ENCODE results near the gene MRTFA.
A peak's percentile ranks its signal among the peaks of the same experiment; 100 is the strongest.

The MRTFA gene

DNA sequence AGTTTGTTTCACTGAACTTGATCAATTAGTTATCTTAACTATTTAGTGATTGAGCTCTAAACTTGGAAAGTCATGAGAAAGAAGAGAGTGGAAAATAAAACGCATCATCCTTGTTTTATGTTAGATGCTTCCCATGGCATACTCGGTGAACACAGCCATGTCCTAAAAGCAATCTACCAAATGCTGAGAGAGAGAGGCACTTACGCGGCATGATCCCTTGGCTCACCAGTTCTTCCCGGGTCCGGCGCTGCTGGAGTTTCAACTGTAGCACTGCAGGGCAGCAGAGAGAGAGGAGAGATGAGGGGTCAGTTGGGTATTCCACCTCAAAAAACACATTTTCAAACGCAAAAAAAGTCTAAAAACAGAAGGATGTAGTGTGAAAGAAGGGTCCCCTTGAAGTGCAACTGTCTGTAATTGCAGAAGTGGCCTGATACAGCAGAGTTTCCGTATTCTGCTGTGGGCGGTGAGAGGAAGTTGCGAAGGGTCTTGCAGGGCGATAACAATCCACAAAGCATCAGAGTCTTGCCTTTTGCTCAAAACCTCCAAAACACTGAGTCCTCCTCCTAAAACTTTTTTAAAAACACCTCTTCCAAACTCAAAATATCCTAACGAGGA, 173.4 kb downstream of the MRTFA start:
- DNase-seq (ENCODE audit: low spot score), result peak; percentile 66

DNA sequence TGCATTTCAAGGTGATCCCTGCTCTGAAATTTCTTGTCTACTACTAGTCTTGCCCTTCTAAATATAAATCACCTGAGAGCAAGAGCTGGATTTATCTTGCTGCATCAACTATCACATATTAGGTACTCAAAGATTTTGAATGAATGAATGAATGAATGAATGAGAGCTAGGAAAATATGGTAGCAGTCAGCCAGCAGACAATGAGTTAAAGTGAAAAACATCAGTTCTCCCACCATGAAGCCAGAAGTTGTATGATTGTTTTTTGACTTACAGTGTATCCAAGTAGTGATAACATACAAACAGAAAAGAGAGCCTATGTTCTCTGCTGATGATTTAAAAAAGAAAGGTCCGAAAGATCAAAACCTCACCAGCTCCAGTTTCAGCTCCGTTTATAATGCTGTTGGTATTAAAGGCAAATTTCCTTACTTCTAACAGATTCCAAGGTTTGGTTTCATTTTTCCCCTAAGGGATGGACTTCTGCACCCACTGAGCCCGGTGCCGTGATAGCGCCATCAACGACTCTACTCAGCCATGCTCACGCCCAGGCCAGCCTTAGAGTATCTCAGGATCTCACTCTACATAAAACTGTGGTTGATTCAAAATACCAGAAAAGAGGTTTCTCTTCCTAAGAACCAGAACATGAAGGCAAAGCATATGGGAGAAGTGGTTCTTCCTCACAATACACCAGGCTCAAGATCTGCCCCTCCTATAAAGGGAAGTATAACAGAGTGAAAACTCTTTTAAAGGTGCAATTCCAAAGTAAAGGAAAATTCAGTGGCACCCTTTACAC, 174.1 kb downstream of the MRTFA start:
- peak; percentile 42 for DNase-seq (ENCODE audit: low spot score)

DNA sequence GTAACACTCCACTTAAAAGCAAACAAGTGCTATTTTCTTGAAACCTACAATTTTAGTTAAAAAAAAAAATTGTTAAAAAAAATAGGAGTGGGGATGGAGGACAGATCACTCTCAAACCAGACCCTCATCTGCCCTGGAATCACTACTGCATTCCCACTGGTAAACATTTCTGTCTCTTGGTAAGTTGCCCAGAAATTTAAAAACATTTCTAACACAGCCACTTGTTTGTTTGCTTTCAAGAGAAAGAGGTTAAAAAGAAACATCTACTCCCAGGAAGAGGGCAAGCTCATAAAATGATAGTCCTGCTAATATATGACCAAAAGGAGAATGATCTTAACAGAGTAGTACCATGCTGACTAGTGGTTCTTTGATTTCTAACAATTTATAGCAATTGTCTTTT, 182.8 kb downstream of the MRTFA start:
- no peak for DNase-seq (ENCODE audit: low spot score)

DNA sequence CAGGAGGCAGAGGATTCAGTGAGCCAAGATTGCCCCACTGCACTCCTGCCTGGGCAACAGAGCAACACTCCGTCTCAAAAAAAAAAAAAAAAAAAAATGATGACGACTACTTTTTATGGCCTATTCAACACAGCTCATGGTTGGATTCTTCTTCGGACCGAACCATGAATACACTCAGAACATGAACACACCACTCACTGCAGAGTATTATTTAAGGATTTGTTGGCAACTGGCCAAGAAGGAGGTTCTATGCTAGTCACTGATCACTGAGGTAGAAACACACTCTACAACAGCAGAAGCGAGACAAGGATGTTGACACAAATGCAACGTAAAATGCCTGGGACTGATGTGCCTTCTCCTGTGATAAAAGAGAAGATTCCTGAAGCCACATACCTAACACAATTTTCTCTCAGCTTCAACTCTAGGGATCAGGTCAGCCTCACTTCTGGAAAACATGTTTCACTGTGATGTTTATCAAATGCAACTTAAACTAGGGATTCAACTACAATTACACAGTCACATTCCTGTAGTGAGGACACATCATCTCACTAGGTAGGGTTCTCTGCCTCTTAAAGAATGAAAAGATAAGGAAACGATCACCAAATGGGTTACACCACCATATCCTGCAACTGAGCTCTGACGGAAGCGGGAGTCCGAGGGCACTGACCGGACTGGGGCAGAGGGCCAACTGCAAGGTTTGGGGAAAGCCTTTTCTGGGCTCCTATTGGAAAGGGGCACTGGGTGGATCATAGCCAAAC, 183.6 kb downstream of the MRTFA start:
- DNase-seq (ENCODE audit: low spot score), result no peak

DNA sequence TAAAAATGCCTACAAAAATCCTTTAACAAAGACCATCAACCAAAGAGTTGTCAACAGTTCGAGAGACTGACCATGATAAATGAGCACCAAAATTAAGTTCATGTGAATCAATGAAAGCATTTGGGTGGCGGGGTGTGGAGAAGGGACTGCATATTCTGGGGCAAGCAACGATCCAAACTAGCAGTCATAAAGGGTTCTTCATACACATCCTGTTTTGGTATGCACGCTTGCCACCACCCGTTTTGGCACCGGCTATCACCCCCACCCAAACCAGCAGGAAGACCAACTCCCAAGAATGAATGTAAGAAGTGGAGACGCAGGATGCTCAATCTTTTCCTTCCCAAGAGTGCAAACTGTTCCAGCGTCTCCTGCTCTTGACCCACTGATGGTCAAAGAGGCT, 185.3 kb downstream of the MRTFA start:
- no peak for DNase-seq (ENCODE audit: low spot score)

DNA sequence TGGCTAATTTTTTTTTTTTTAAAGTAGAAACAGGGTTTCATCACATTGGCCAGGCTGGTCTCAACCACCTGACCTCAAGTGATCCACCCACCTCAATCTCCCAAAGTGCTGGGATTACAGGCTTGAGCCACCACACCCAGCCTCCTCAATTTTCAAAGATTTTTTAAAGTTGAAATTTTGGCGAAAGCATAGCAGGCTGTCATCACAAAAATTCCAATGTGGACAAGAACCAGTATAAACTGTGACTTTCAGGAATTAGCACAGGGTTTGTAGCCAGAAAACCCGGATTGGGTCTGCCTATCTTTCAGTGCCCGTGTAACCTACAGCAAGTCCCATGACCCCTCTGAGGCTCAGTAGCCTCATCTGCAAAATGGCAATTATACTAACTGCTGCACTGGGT, 185.9 kb downstream of the MRTFA start:
- DNase-seq (ENCODE audit: low spot score), result no peak

DNA sequence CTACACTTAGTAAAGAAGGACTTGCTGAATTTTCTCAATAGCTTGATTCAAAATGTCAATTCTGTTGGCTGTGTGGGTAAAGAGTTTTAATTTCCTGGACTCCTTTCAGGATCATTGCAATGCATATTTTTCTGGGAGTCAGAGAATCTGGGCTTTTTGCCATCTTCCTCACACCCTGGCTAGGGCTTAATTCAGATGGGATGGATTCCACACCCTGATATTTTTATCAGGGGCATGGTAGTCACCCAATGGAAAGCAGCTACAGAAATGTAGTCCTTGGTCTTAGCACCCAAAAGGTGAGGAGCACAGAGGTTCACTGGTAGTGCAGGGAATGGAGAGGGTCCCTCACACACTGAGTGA, 186.9 kb downstream of the MRTFA start:
- no peak for DNase-seq (ENCODE audit: low spot score)

DNA sequence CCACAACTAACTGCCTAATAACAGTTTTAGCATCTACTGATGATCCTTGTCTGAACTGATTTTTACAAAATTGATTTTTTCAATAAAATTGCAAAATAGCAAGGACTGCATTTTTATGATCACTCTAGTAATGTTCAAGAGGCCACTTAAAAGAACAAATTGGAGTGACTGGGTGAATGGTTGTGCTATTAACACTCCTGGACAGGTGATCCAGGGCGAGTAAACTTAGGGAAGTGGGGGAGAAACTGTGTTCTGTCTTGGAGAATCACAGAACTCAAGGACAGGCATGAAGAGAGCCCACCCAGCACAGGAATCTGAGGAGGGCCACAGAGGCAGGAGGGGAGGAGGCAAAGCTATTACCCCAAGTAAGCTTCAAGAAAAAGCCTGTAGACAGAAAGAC, 190.3 kb downstream of the MRTFA start:
- DNase-seq (ENCODE audit: low spot score), result no peak

DNA sequence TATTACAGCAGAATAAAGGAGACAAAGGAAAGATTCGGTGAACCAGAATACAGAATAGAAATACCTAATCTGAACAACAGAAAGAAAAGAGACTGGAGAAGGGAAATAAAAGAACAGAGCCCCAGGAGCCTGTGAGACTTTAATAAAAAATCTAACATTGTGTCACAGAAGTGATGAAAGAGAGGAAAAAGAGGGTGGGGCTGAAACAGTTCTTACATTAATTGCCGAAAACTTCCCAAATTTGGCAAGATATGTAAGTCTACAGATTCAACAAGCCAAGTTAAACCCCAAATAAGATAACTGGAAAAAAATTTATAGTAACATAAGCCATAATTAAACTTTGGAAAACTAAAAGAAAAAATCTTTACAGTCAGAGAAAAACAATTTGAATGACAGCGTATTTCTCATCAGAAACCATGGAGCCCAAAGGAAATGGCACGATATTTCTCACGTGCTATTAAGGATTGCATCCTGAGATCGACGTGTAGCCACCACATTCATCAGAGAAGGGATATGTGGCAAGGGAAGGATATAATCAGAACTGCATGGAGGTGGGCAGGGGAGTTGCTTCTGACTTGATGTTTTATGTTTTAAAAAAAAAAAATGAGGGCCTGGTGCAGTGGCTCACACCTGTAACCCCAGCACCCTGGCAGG, 192.2 kb downstream of the MRTFA start:
- DNase-seq (ENCODE audit: low spot score), result no peak

DNA sequence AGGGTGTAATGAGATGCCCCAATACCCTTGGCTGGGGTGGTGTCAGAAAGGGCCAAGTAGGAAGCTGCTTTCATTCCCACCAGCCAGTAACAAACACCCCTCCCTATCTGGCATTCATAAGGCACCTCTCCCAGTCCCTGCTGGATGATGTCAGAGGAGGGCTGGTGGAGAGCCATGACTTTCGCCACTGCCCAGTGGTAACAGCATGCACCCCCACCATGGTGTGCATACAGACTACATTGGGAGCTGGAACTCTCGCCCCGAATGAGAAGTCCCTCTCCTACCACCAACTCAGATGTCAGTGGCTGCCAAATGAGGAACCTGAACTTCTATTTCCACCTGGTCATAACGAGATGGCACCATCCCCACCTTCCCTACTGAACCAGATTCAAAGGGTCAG, 192.8 kb downstream of the MRTFA start:
- no peak for DNase-seq (ENCODE audit: low spot score)

DNA sequence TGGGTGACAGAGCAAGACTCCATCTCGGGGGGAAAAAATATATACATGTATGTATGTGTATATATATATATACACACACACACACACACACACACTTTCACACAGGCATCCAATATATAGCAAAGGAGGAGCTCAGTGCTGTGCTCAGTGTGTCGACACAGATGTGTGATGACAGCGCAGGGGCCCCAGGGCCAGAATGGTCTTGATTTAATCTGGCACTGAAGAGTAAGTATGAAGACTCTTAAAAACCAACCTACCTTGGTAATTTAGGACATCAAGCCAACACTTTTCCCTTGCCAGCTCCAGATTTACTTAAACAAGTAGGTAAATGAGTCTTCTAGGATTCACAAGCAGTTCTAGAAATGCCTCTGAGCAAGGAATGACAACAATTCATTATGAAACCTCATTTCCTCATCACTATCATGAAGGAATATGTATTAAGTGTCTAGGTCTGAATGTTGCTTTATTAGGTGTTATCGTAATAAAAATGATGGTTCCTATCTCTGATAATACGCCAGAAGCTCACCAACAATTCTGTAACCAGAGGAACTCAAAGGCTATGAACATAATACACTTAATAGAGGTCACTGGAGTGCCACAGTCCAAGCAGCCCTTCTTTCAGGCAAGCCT, 194.6 kb downstream of the MRTFA start:
- no peak for DNase-seq (ENCODE audit: low spot score)

DNA sequence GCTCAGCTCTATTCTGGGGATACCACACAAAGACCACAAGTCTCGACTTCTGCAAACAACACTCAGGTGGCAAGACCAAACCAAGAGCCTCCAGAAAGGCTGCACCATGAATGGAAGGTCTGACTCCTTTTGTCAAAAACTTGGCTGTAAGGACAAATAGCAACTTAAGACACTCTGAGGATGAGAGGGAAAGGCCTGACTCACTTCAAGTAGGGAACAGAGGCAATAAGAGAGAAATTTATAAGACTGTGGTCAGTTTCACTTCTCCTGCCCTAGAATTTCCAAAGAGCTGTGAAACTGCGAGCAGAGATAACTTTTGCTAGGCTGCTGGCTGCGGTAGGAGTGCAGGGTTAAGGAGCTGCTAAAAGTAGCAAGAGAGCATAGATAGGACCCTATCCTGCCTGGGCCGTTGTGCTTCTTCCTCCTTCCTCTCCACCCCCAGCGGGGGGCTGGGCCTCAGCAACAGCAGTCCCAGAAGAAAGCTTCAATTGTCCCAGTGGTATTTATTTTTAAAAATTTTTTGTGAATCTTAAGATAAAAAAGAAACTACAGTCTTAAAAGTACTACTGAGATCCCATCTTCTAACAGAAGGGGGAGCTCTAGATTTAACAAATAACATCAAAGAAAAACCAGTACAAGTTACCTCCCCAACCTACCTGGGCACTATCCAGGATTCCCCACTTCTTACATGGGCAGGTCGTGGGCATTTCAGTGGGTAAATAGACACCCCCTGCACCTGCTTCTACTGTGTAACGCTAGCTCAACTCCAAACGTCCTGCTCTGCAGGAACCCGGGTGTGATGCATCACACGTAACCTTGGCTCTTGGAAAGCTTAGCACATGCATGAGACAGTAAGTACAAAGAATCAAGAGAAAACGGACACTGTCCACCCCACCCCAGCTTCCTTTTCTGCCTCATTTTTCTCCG, 199.8 kb downstream of the MRTFA start:
- DNase-seq (ENCODE audit: low spot score), result peak; percentile 87

DNA sequence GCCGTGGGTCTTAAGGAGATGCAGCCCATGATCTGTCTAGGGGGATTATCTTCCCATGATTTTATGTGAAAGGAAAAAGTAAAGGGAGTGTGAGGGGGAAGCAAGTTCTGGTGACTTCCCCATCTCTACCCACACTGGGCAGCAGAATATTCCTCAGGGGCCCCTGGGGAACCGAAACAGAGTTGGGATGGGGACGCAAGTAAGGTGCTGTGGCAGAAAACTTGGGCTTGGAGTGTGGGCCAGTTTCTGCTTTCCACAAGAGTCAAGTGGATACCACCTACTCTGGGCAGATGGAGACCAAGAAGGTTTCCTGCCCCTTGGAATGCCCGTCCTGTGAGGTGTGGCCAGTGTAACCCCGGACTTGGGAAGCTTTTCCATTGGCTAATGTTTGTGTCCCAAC, 201.8 kb downstream of the MRTFA start:
- DNase-seq (ENCODE audit: low spot score), result no peak

DNA sequence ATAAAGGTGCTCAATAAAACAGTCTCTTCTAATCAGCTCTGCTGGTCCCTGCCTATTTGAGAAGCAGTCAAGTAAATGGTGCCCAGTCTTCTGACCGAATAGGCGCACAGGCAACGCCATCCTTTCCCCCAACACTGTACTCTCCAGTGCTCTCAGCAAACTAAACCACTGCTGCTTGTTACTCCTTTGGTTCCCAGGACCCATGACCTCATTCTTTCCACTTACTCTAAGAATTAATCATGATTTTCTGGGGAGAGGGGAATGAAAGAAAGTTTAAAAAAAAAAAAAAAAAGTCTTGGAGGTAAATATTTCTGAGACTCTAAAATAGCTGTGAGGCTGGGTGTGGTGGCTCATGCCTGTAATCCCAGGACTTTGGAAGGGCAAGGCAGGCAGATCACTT, 202.4 kb downstream of the MRTFA start:
- no peak for DNase-seq (ENCODE audit: low spot score)

DNA sequence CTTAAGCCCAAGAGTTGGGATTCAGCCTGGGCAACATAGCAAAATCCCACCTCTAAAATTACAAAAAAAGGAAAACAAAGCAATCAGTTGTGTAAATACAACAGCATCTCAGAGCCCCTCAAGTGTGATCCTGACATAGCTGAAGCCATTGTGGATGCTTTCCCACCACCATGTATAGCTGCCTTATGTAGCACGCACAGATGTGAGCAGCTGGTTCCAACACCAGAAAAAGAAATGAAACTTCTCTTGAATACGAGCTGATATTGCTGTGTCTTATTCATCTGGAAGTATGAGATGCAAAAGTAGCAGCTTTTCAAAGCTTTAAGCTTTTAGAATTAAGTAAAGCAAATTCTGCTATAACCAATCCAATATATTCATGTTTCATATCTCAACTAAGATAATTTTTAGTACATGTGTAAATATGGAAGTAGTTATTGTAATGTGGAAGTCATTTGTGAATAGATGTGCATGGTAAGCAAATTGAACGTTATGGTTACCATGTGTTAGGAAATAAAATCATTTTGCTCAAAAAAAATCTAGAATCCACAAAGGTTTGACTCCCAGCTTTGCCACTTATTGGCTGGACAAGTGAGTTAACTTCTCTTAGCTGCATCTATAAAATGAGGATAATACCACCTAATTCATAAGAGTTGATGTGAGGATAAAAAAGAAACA, 203.0 kb downstream of the MRTFA start:
- DNase-seq (ENCODE audit: low spot score), result no peak

DNA sequence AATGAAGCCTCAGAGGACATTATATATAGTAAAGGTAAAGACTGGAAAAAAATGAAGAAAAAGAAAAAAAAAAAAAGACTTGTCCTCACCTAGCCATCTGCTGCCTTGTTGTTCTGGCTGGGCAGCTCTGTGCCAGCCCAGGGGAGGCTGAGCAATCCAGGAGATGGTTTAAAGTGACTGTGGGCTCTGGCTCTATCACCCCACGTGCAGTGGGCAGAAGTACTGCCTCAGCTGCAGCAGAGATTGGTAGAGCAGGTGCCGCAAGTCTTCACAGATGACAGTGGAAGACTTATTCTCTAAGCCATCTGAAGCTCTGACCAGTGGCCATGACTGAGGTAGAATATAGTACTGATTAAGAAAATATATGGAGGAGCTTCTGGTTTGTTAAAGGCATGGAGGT, 203.9 kb downstream of the MRTFA start:
- DNase-seq (ENCODE audit: low spot score), result no peak

DNA sequence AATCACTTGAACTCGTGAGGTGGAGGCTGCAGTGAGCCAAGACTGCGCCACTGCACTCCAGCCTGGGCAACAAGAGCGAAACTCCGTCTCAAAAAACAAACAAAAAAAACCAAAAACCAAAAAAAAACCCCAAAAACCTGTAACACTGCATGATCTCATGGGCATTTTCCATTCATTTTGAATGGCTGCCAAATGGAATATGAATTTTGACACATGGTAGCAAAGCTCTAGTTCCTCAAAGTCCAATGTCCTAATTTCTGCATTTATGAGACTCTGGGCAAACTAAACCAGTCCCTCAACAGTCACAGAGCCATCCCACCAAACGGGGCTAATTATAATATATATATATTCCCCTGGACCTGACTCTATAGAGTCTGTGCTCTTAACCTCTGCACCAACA, 204.4 kb downstream of the MRTFA start:
- DNase-seq (ENCODE audit: low spot score), result no peak

DNA sequence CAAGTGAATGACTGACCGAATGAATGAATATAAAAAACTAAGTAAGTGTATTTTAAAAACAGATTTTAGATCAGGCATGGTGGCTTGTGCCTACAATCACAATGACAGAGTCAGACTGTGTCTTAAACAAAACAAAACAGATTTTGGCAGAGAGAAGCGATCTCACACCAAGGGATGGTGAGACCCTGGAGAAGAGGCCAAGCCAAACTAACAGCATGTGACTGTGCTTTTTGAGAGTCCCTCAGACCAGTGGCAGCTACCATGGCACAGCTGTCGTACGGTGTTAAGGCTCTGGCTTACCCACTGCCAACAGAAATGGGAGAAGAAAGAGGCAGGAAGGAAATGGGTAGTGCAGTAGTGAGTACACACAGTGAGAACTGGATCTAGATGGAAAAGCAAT, 205.5 kb downstream of the MRTFA start:
- DNase-seq (ENCODE audit: low spot score), result no peak

DNA sequence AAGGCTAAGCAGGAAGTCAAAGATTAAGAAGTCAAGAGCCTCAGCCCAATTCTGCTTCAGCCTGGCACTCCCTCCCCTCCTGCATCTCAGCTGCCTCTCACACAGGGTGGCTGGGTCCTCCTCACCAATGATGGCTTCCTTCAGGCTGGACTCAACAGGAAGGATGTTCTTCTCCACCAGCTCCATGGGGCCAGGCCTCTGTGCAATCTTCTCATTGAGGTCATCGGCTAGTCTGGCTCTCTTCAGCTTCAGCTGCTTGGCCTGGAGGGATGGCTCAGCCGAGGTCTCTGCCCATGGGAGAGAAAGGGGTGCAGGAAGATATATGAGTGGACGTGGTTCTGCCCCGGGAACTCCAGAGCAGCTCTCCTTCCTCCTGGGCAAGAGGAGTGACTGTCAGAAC, 207.0 kb downstream of the MRTFA start:
- DNase-seq (ENCODE audit: low spot score), result no peak

DNA sequence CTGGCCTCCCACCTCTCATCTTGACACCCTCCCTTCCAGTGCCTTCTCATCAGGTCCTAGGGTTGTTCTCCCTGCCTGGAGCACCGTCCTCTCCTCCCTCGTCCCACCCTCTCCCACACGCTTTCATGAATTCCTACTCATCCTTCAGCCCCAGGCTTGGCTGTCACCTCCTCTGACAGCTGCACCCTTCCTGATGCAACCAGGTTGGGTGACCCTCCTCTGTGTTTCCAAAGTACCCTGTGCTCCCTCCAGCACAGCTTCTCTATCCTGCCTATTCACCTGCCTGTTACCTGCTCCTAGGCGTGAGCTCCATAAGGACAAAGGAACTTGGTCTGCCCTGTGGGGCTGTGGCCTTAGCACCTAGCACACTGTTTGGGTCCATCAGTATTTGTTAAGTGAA, 207.7 kb downstream of the MRTFA start:
- DNase-seq (ENCODE audit: low spot score), result no peak

Measured in pons (tissue), 1 donor.